Naive B cell (primary cell): ENCODE results near the gene COPB1. TPM values are rescaled to one million over a fixed set of nuclear protein-coding genes. Genes with fewer than 3 reads are reported as not detected.
A peak's percentile ranks its signal among the peaks of the same experiment; 100 is the strongest.

Source experiments
- ATAC-seq, 2 donors: fragments of 150-1000 bp; cut with Tn5 transposase; 2 replicates each; pipeline ENCODE4 v1.10.0; 2021; ENCODE audit warnings: low read depth in 2 of 2, mild to moderate bottlenecking in 2 of 2, moderate library complexity in 2 of 2
- DNase-seq: peaks from one replicate; pipeline ENCODE4 v3.0.0; 2022
- H3K27ac Mint-ChIP-seq, 6 donors: one replicate each; pipeline ENCODE4 v1.8.0; 2020 to 2022; ENCODE audit warnings: mild to moderate bottlenecking in 6 of 6, mixed read lengths in 6 of 6, moderate library complexity in 5 of 6, inconsistent platforms in 2 of 6
- H3K27me3 Mint-ChIP-seq, 3 donors: one replicate each; pipeline ENCODE4 v1.8.0; 2021 to 2022; ENCODE audit warnings: mixed read lengths in 3 of 3, mild to moderate bottlenecking in 1 of 3
- H3K36me3 Mint-ChIP-seq, 2 donors: one replicate each; pipeline ENCODE4 v1.8.0; 2020 to 2022; ENCODE audit warnings: mixed read lengths in 2 of 2, inconsistent platforms in 1 of 2, mild to moderate bottlenecking in 1 of 2
- H3K4me1 Mint-ChIP-seq, 3 donors: one replicate each; pipeline ENCODE4 v1.8.0; 2020 to 2022; ENCODE audit warnings: mixed read lengths in 3 of 3, inconsistent platforms in 1 of 3, mild to moderate bottlenecking in 1 of 3, moderate library complexity in 1 of 3
- H3K4me3 Mint-ChIP-seq, 8 donors: one replicate each; pipeline ENCODE4 v1.8.0; 2020 to 2022; ENCODE audit warnings: mild to moderate bottlenecking in 8 of 8, mixed read lengths in 8 of 8, moderate library complexity in 8 of 8, inconsistent platforms in 2 of 8
- H3K9me3 Mint-ChIP-seq, 7 donors: one replicate each; pipeline ENCODE4 v1.8.0; 2020 to 2022; ENCODE audit warnings: mixed read lengths in 7 of 7, mild to moderate bottlenecking in 5 of 7, inconsistent platforms in 2 of 7, moderate library complexity in 1 of 7
- polyA plus RNA-seq, 6 donors: library from polyadenylated mRNA; unstranded; fragments of 300-500 nt; fragmentation: Illumina TruSeq; gene quantifications; one replicate each; pipeline ENCODE4 v1.2.3, GENCODE V29; 2021; ENCODE audit warnings: low read depth in 6 of 6

Gene COPB1
- polyA plus RNA-seq, 6 donors from 2014 or later = 59.1 to 79.6 (median 67.4) TPM

- Mint-ChIP-seq H3K27ac (peak overlapping the region; percentile 95 to 99 (median 98)), H3K4me3 (peak overlapping the region; percentile 88 to 100 (median 99)), H3K9me3 (no peaks in the 10 kb centered on the region), H3K27me3 (no peaks in the 10 kb centered on the region), H3K36me3 (peaks cover 14% of the 10 kb centered on the region in 2 donors), H3K4me1 (peaks cover 31 to 39% (median 38%) of the 10 kb centered on the region in 3 donors)
- DNase-seq (no peak), ATAC-seq (peak; percentile 29 to 30)
Measured at GRCh38 chr11:14499178-14499559, 442 bp downstream of the COPB1 start.

- Mint-ChIP-seq H3K27me3 (no peaks in the 10 kb centered on the region), H3K36me3 (peaks cover 9 to 14% of the 10 kb centered on the region in 2 donors), H3K4me3 (no peak overlapping the region), H3K4me1 (peaks cover 0 to 4% (median 3%) of the 10 kb centered on the region in 3 donors), H3K9me3 (no peaks in the 10 kb centered on the region), H3K27ac (no peak overlapping the region)
- DNase-seq = no peak
- no peak for ATAC-seq
Measured at GRCh38 chr11:14480716-14481115, 18.9 kb downstream of the COPB1 start.

- H3K4me3 Mint-ChIP-seq = no peak overlapping the region
- peaks cover 35 to 39% of the 10 kb centered on the region in 2 donors for H3K36me3 Mint-ChIP-seq
- peaks cover 8 to 12% (median 11%) of the 10 kb centered on the region in 3 donors for H3K4me1 Mint-ChIP-seq
- H3K27me3 Mint-ChIP-seq = no peaks in the 10 kb centered on the region
- H3K9me3 Mint-ChIP-seq = no peaks in the 10 kb centered on the region
- no peak for DNase-seq
- no peak for ATAC-seq
- H3K27ac Mint-ChIP-seq = peak overlapping the region in 1 of 6 donors; percentile 26
Measured at GRCh38 chr11:14471127-14471526, 28.5 kb downstream of the COPB1 start.

- Mint-ChIP-seq H3K36me3 (peaks cover 5 to 18% of the 10 kb centered on the region in 2 donors), H3K27ac (no peak overlapping the region), H3K9me3 (no peaks in the 10 kb centered on the region), H3K4me1 (peaks cover 0 to 4% (median 3%) of the 10 kb centered on the region in 3 donors), H3K4me3 (no peak overlapping the region), H3K27me3 (no peaks in the 10 kb centered on the region)
- ATAC-seq (no peak), DNase-seq (no peak)
Measured at GRCh38 chr11:14463623-14464022, 36.0 kb downstream of the COPB1 start.

- no peaks in the 10 kb centered on the region for H3K4me1 Mint-ChIP-seq
- ATAC-seq (no peak), DNase-seq (no peak)
- H3K27ac Mint-ChIP-seq = no peak overlapping the region
- H3K27me3 Mint-ChIP-seq = no peaks in the 10 kb centered on the region
- H3K36me3 Mint-ChIP-seq = peaks cover 4 to 10% of the 10 kb centered on the region in 2 donors
- H3K4me3 Mint-ChIP-seq = no peak overlapping the region
- H3K9me3 Mint-ChIP-seq = no peaks in the 10 kb centered on the region
Measured at GRCh38 chr11:14460147-14460546, 39.5 kb downstream of the COPB1 start.

GRCh38 chr11:14458377-14458776 is 41.2 kb downstream of the COPB1 start:
- no peak overlapping the region for H3K4me3 Mint-ChIP-seq
- no peak for ATAC-seq

GRCh38 chr11:14455648-14456430 is 43.8 kb downstream of the COPB1 start:
- Mint-ChIP-seq H3K4me3 (no peak overlapping the region), H3K9me3 (no peaks in the 10 kb centered on the region), H3K36me3 (peaks cover 4 to 10% of the 10 kb centered on the region in 2 donors), H3K4me1 (peaks cover 9 to 21% (median 15%) of the 10 kb centered on the region in 3 donors), H3K27ac (peak overlapping the region in 2 of 6 donors; percentile 1 to 19), H3K27me3 (no peaks in the 10 kb centered on the region)
- no peak for DNase-seq
- no peak for ATAC-seq

More at GRCh38 chr11:14458377-14458776, 41.2 kb downstream of the COPB1 start:
- H3K27me3 Mint-ChIP-seq = no peaks in the 10 kb centered on the region
- DNase-seq = no peak
- H3K27ac Mint-ChIP-seq = no peak overlapping the region
- H3K9me3 Mint-ChIP-seq = no peaks in the 10 kb centered on the region
- H3K4me1 Mint-ChIP-seq = peaks cover 0 to 4% (median 0%) of the 10 kb centered on the region in 3 donors
- H3K36me3 Mint-ChIP-seq = peaks cover 4 to 10% of the 10 kb centered on the region in 2 donors

GRCh38 chr11:14454861-14455632 is 44.6 kb downstream of the COPB1 start:
- H3K36me3 Mint-ChIP-seq = peaks cover 4 to 8% of the 10 kb centered on the region in 2 donors
- DNase-seq (peak; percentile 18), ATAC-seq (no peak)
- no peaks in the 10 kb centered on the region for H3K9me3 Mint-ChIP-seq
- H3K27ac Mint-ChIP-seq = peak overlapping the region in 4 of 6 donors; percentile 15 to 61 (median 40)
- no peaks in the 10 kb centered on the region for H3K27me3 Mint-ChIP-seq
- peaks cover 9 to 22% (median 21%) of the 10 kb centered on the region in 3 donors for H3K4me1 Mint-ChIP-seq
- no peak overlapping the region for H3K4me3 Mint-ChIP-seq

- ATAC-seq = peak; percentile 94 to 97
- peak overlapping the region in 6 of 8 donors; percentile 8 to 55 (median 30) for H3K4me3 Mint-ChIP-seq
- H3K36me3 Mint-ChIP-seq = no peaks in the 10 kb centered on the region
- no peaks in the 10 kb centered on the region for H3K9me3 Mint-ChIP-seq
- H3K27ac Mint-ChIP-seq = peak overlapping the region; percentile 94 to 99 (median 98)
- peak; percentile 68 for DNase-seq
- peaks cover 16 to 33% (median 31%) of the 10 kb centered on the region in 3 donors for H3K4me1 Mint-ChIP-seq
- H3K27me3 Mint-ChIP-seq = no peaks in the 10 kb centered on the region
Measured at GRCh38 chr11:14451825-14452224, 47.8 kb downstream of the COPB1 start.

GRCh38 chr11:14449302-14449714 is 50.3 kb downstream of the COPB1 start:
- H3K27ac Mint-ChIP-seq = peak overlapping the region in 2 of 6 donors; percentile 15 to 18
- H3K4me1 Mint-ChIP-seq = peaks cover 17 to 43% (median 41%) of the 10 kb centered on the region in 3 donors
- H3K4me3 Mint-ChIP-seq = no peak overlapping the region
- no peaks in the 10 kb centered on the region for H3K9me3 Mint-ChIP-seq
- no peaks in the 10 kb centered on the region for H3K27me3 Mint-ChIP-seq
- no peaks in the 10 kb centered on the region for H3K36me3 Mint-ChIP-seq
- DNase-seq (no peak), ATAC-seq (no peak)

GRCh38 chr11:14448240-14448639 is 51.4 kb downstream of the COPB1 start:
- ATAC-seq (no peak), DNase-seq (no peak)
- Mint-ChIP-seq H3K27me3 (no peaks in the 10 kb centered on the region), H3K4me3 (peak overlapping the region in 1 of 8 donors; percentile 18), H3K4me1 (peaks cover 17 to 43% (median 41%) of the 10 kb centered on the region in 3 donors), H3K27ac (peak overlapping the region in 4 of 6 donors; percentile 2 to 70 (median 34)), H3K36me3 (no peaks in the 10 kb centered on the region), H3K9me3 (no peaks in the 10 kb centered on the region)

GRCh38 chr11:14446701-14447169 is 52.9 kb downstream of the COPB1 start:
- no peak for DNase-seq
- ATAC-seq = peak; percentile 13 to 22
- Mint-ChIP-seq H3K27ac (peak overlapping the region in 2 of 6 donors; percentile 14 to 15), H3K4me1 (peaks cover 13 to 35% (median 32%) of the 10 kb centered on the region in 3 donors), H3K9me3 (no peaks in the 10 kb centered on the region), H3K27me3 (no peaks in the 10 kb centered on the region), H3K4me3 (peak overlapping the region in 1 of 8 donors; percentile 46), H3K36me3 (no peaks in the 10 kb centered on the region)
